H9 (cell line): Measurements from ENCODE around the gene NFAM1. TPM values are rescaled to one million over a fixed set of nuclear protein-coding genes. Genes with fewer than 3 reads are reported as not detected.
A peak's percentile ranks its signal among the peaks of the same experiment; 100 is the strongest.

Experiments used
- DNase-seq: peaks from one replicate; pipeline ENCODE4 v3.0.0-alpha.2; 2017
- H2AFZ ChIP-seq: one replicate; pipeline ENCODE4 v1.6.1; 2013; ENCODE audit warnings: mild to moderate bottlenecking, low read length, control low read depth, moderate library complexity
- H2AK5ac ChIP-seq: 2 replicates; pipeline ENCODE4 v1.6.1; 2013; ENCODE audit warnings: low read length, control low read depth, mixed read lengths; ENCODE audit not compliant: insufficient read length
- H2BK120ac ChIP-seq: one replicate; pipeline ENCODE4 v1.6.1; 2013; ENCODE audit warnings: low read depth, mild to moderate bottlenecking, low read length, control low read depth, inconsistent platforms; ENCODE audit not compliant: poor library complexity, severe bottlenecking
- H2BK12ac ChIP-seq: 2 replicates; pipeline ENCODE4 v1.6.1; 2013; ENCODE audit warnings: low read length, control low read depth, mixed read lengths, low read depth; ENCODE audit not compliant: insufficient read length
- H2BK15ac ChIP-seq: 2 replicates; pipeline ENCODE4 v1.6.1; 2013; ENCODE audit warnings: low read depth, low read length, control low read depth
- H2BK20ac ChIP-seq: one replicate; pipeline ENCODE4 v1.6.1; 2013; ENCODE audit warnings: low read depth, mild to moderate bottlenecking, low read length, control low read depth, inconsistent platforms; ENCODE audit not compliant: poor library complexity, severe bottlenecking
- H2BK5ac ChIP-seq: 2 replicates; pipeline ENCODE4 v1.6.1; 2013; ENCODE audit warnings: low read length, control low read depth, mixed read lengths; ENCODE audit not compliant: insufficient read length
- H3K14ac ChIP-seq: 2 replicates; pipeline ENCODE4 v1.6.1; 2013; ENCODE audit warnings: low read length, control low read depth; ENCODE audit not compliant: insufficient read depth
- H3K18ac ChIP-seq: 2 replicates; pipeline ENCODE4 v1.6.1; 2013; ENCODE audit warnings: low read depth, mild to moderate bottlenecking, mixed read lengths, low read length, control low read depth; ENCODE audit not compliant: insufficient read length
- H3K23ac ChIP-seq: 2 replicates; pipeline ENCODE4 v1.6.1; 2013; ENCODE audit warnings: low read length, control low read depth, mixed read lengths, low read depth; ENCODE audit not compliant: insufficient read length
- H3K23me2 ChIP-seq: 2 replicates; pipeline ENCODE4 v1.6.1; 2013; ENCODE audit warnings: low read depth, mild to moderate bottlenecking, mixed read lengths, low read length, control low read depth; ENCODE audit not compliant: insufficient read length, poor library complexity, severe bottlenecking
- H3K27ac ChIP-seq: 2 replicates; pipeline ENCODE4 v1.5.1; 2013; ENCODE audit warnings: low read length, control low read depth, mixed read lengths, low read depth; ENCODE audit not compliant: insufficient read length
- H3K27me3 ChIP-seq: 2 replicates; pipeline ENCODE4 v1.6.1; 2013; ENCODE audit warnings: low read length, control low read depth, inconsistent platforms; ENCODE audit not compliant: insufficient read depth
- H3K4ac ChIP-seq: 2 replicates; pipeline ENCODE4 v1.6.1; 2013; ENCODE audit warnings: low read depth, mild to moderate bottlenecking, control low read depth, inconsistent platforms, low read length, moderate library complexity
- H3K4me1 ChIP-seq: 2 replicates; pipeline ENCODE4 v1.6.1; 2013; ENCODE audit warnings: low read length, control low read depth, inconsistent platforms; ENCODE audit not compliant: insufficient read depth
- H3K4me2 ChIP-seq: 2 replicates; pipeline ENCODE4 v1.6.1; 2013; ENCODE audit warnings: low read length, control low read depth, mixed read lengths; ENCODE audit not compliant: insufficient read length, insufficient read depth
- H3K56ac ChIP-seq: 2 replicates; pipeline ENCODE4 v1.6.1; 2013; ENCODE audit warnings: low read depth, mild to moderate bottlenecking, mixed read lengths, low read length, control low read depth; ENCODE audit not compliant: insufficient read length
- H3K79me1 ChIP-seq: 2 replicates; pipeline ENCODE4 v1.6.1; 2013; ENCODE audit warnings: low read depth, mild to moderate bottlenecking, moderate library complexity, low read length, control low read depth, inconsistent platforms; ENCODE audit not compliant: insufficient read depth, poor library complexity, severe bottlenecking
- H3K79me2 ChIP-seq: 2 replicates; pipeline ENCODE4 v1.6.1; 2013; ENCODE audit warnings: low read length, control low read depth, inconsistent platforms; ENCODE audit not compliant: insufficient read depth
- H3K9ac ChIP-seq: 2 replicates; pipeline ENCODE4 v1.6.1; 2013; ENCODE audit warnings: low read length, control low read depth, mixed read lengths; ENCODE audit not compliant: insufficient read length; ENCODE audit errors: extremely low read depth
- H3K9me3 ChIP-seq: one replicate; pipeline ENCODE4 v1.6.1; 2013; ENCODE audit warnings: low read depth, low read length, inconsistent platforms; ENCODE audit not compliant: control insufficient read depth
- H3T11ph ChIP-seq: one replicate; pipeline ENCODE4 v1.6.1; 2013; ENCODE audit warnings: mild to moderate bottlenecking, low read length, control low read depth, inconsistent platforms
- H4K20me1 ChIP-seq: one replicate; pipeline ENCODE4 v1.6.1; 2013; ENCODE audit not compliant: control insufficient read depth, insufficient read length, insufficient read depth
- H4K5ac ChIP-seq: 2 replicates; pipeline ENCODE4 v1.6.1; 2013; ENCODE audit warnings: low read depth, mild to moderate bottlenecking, mixed read lengths, low read length, control low read depth; ENCODE audit not compliant: insufficient read length
- H4K8ac ChIP-seq: replicated peaks from 2 replicates; pipeline ENCODE4 v1.6.1; 2013; ENCODE audit warnings: low read length, control low read depth, mixed read lengths, low read depth; ENCODE audit not compliant: insufficient read length
- H4K91ac ChIP-seq: 2 replicates; pipeline ENCODE4 v1.6.1; 2013; ENCODE audit warnings: low read depth, mild to moderate bottlenecking, moderate library complexity, mixed read lengths, low read length, control low read depth; ENCODE audit not compliant: insufficient read length
- H3K27ac Mint-ChIP-seq, 3 experiments: 2 replicates in 2 of 3; 3 replicates in 1 of 3; pipeline ENCODE4 v1.8.0; 2020 to 2021; ENCODE audit warnings: mixed read lengths in 3 of 3, mild to moderate bottlenecking in 1 of 3, moderate library complexity in 1 of 3
- H3K27me3 Mint-ChIP-seq: 2 replicates; pipeline ENCODE4 v1.8.0; 2021; ENCODE audit warnings: low read depth, mild to moderate bottlenecking, moderate library complexity, mixed read lengths
- H3K36me3 Mint-ChIP-seq, 3 experiments: 2 replicates in 2 of 3; 3 replicates in 1 of 3; pipeline ENCODE4 v1.8.0; 2020 to 2021; ENCODE audit warnings: low read depth in 3 of 3, mixed read lengths in 3 of 3; ENCODE audit not compliant: insufficient read depth in 1 of 3
- H3K4me1 Mint-ChIP-seq, 2 experiments: 2 replicates each; pipeline ENCODE4 v1.8.0; 2020; ENCODE audit warnings: mixed read lengths in 2 of 2
- H3K4me3 Mint-ChIP-seq, 2 experiments: 2 replicates in 1 of 2; 3 replicates in 1 of 2; pipeline ENCODE4 v1.8.0; 2020 to 2021; ENCODE audit warnings: mild to moderate bottlenecking in 2 of 2, mixed read lengths in 2 of 2, moderate library complexity in 1 of 2
- H3K9me3 Mint-ChIP-seq, 2 experiments: 2 replicates in 1 of 2; 3 replicates in 1 of 2; pipeline ENCODE4 v1.8.0; 2020; ENCODE audit warnings: mild to moderate bottlenecking in 2 of 2, mixed read lengths in 2 of 2, moderate library complexity in 1 of 2
- CTCF ChIP-seq: fragments of 200-600 bp; sonication (generic); conservative IDR thresholded peaks from 3 replicates; pipeline ENCODE4 v1.8.0; 2021; ENCODE audit warnings: antibody characterized with exemption, mild to moderate bottlenecking
- WGBS: extraction: QIAGEN DNeasy Blood & Tissue Kit; methylation state at CpG from one replicate; pipeline ENCODE4 v1.1.7; 2013; ENCODE audit warnings: missing lambda C conversion rate, low lambda C conversion rate, mixed read lengths; ENCODE audit not compliant: insufficient read length; ENCODE audit errors: extremely low coverage; 5-methylcytosine and 5-hydroxymethylcytosine counted together
- total RNA-seq: library from RNA; stranded (reverse); gene quantifications from 2 replicates; pipeline ENCODE4 v1.2.1, GENCODE V29; 2021

The NFAM1 gene
- total RNA-seq, 1 experiment from 2014 or later = 0.68 TPM

- no peaks in the 10 kb centered on the region for H3K79me2 ChIP-seq
- H3K23me2 ChIP-seq = peaks cover 9% of the 10 kb centered on the region
- peak overlapping the region; percentile 3 for H3K4me2 ChIP-seq
- peaks cover 32% of the 10 kb centered on the region for H3K27me3 Mint-ChIP-seq
- no peak overlapping the region for H2AK5ac ChIP-seq
- H3K14ac ChIP-seq = no peak overlapping the region
- H4K5ac ChIP-seq = no peak overlapping the region
- H3K23ac ChIP-seq = no peak overlapping the region
- no peaks in the 10 kb centered on the region; a peak in 2 of 5 replicates for H3K9me3 Mint-ChIP-seq
- H4K20me1 ChIP-seq = no peaks in the 10 kb centered on the region
- H3K36me3 Mint-ChIP-seq = no peaks in the 10 kb centered on the region
- H3K79me1 ChIP-seq = no peaks in the 10 kb centered on the region
- no peak for TF ChIP-seq CTCF
- H3K4me1 Mint-ChIP-seq = peaks cover 36 to 43% of the 10 kb centered on the region in 2 experiments
- H3T11ph ChIP-seq = no peak overlapping the region
- H2AFZ ChIP-seq = no peak overlapping the region
- H2BK15ac ChIP-seq = no peak overlapping the region
- H3K4ac ChIP-seq = no peak overlapping the region
- no peak overlapping the region for H3K9ac ChIP-seq
- H3K56ac ChIP-seq = no peak overlapping the region
- DNase-seq = no peak
- no peaks in the 10 kb centered on the region for H3K4me1 ChIP-seq
- H2BK5ac ChIP-seq = no peak overlapping the region
- no peak overlapping the region for H3K18ac ChIP-seq
- no peak overlapping the region for H3K27ac Mint-ChIP-seq
- no CpG with 5 or more reads among the region's 20 CpGs for WGBS
- no peak overlapping the region for H3K27ac ChIP-seq
- no peak overlapping the region for H2BK120ac ChIP-seq
- H4K8ac ChIP-seq = no peak overlapping the region
- no peak overlapping the region for H2BK20ac ChIP-seq
- no peak overlapping the region for H4K91ac ChIP-seq
- peak overlapping the region; percentile 21 to 64; a peak in 3 of 5 replicates for H3K4me3 Mint-ChIP-seq
- peak overlapping the region; percentile 12 for H2BK12ac ChIP-seq
- H3K27me3 ChIP-seq = no peaks in the 10 kb centered on the region; the same call in 1 of the 2 replicates
- H3K9me3 ChIP-seq = no peaks in the 10 kb centered on the region
Measured at GRCh38 chr22:42439821-42440674, 7.8 kb upstream of the NFAM1 start.
